ENCODE measurements around the gene KCNQ1OT1. TPM values are rescaled to one million over a fixed set of nuclear protein-coding genes. Genes with fewer than 3 reads are reported as not detected.

KCNQ1OT1 gene
- total and polyA plus RNA-seq, 2 donors, result 0.09 to 0.42 TPM

GRCh38 chr11:2731130-2732125 is 31.6 kb upstream of the KCNQ1OT1 start:
- WGBS, result 95% methylated on average over 28 of the region's 28 CpGs
- Histone ChIP-seq H3K27me3 (ENCODE audit: control insufficient read depth in 2 of 2, insufficient read depth in 1 of 2, low read length in 1 of 2) (no peaks in the 10 kb centered on the region), H3K4me3 (ENCODE audit: low read length in 2 of 2) (no peak overlapping the region), H3K4me1 (ENCODE audit: control insufficient read depth in 2 of 2, insufficient read depth in 2 of 2, low read length in 2 of 2) (no peaks in the 10 kb centered on the region), H3K27ac (ENCODE audit: low read depth in 1 of 2, low read length in 1 of 2) (no peak overlapping the region), H3K9me3 (ENCODE audit: control insufficient read depth in 2 of 2, insufficient read depth in 1 of 2, low read length in 1 of 2) (peaks cover 0 to 8% of the 10 kb centered on the region in 2 donors), H3K36me3 (ENCODE audit: control insufficient read depth in 2 of 2, insufficient read depth in 2 of 2, low read length in 1 of 2) (no peaks in the 10 kb centered on the region)
- DNase-seq (ENCODE audit: low read depth in 6 of 9, low spot score in 9 of 9), result no peak

DNA sequence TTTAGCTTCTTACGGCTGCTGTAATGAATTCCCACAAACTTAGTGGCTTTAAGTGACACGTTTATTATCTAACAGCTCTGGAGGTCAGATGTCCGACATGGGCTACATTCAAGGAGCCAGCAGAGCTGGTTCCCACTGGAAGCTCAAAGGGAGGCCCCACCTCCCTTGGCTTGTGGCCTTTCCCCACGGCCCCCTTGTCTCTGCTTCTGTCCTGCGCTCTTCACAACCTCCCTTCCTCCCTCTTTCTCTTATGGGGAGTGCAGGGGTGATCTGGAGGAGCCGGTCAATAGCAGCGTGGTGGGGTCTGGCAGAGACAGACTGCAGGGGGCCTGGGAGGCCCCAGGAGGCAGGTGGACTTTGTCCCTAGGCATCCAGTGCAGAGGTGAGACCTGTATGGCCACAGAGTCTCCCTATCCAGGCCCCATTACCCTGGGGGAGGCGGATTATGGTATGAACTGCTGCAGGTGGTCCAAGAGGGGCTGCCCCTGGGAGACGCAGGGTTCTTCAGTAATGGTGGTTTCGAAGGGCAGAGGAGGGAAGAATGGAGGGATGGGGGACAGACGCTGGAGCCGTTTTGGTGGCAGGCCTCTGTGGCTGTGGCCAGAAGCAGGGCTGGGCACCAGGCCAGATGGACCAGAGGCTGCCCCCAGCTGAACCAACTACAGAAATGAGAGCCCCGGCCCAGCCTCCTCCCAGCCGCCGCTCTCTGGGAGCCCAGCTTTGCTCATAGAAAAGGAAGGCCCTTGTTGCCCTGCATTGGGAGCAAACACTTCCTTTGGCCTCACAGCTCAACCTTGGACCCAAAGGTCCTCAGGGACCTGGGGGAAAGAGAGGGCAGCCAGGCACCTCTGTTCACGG is 30.7 kb upstream of the KCNQ1OT1 start:
- no peak for DNase-seq (ENCODE audit: low read depth in 6 of 9, low spot score in 9 of 9)
- H3K9me3 ChIP-seq (ENCODE audit: control insufficient read depth in 2 of 2, insufficient read depth in 1 of 2, low read length in 1 of 2), result peaks cover 0 to 8% of the 10 kb centered on the region in 2 donors
- H3K27me3 ChIP-seq (ENCODE audit: control insufficient read depth in 2 of 2, insufficient read depth in 1 of 2, low read length in 1 of 2), result no peaks in the 10 kb centered on the region

GRCh38 chr11:2729841-2730240 is 30.0 kb upstream of the KCNQ1OT1 start:
- no peak overlapping the region for H3K27ac ChIP-seq (ENCODE audit: low read depth in 1 of 2, low read length in 1 of 2)
- 98% methylated on average over 9 of the region's 9 CpGs for WGBS
- no peaks in the 10 kb centered on the region for H3K27me3 ChIP-seq (ENCODE audit: control insufficient read depth in 2 of 2, insufficient read depth in 1 of 2, low read length in 1 of 2)
- DNase-seq (ENCODE audit: low read depth in 6 of 9, low spot score in 9 of 9), result no peak
- peaks cover 0 to 8% of the 10 kb centered on the region in 2 donors for H3K4me1 ChIP-seq (ENCODE audit: control insufficient read depth in 2 of 2, insufficient read depth in 2 of 2, low read length in 2 of 2)
- H3K4me3 ChIP-seq (ENCODE audit: low read length in 2 of 2), result no peak overlapping the region
- H3K9me3 ChIP-seq (ENCODE audit: control insufficient read depth in 2 of 2, insufficient read depth in 1 of 2, low read length in 1 of 2), result peaks cover 0 to 8% of the 10 kb centered on the region in 2 donors
- no peaks in the 10 kb centered on the region for H3K36me3 ChIP-seq (ENCODE audit: control insufficient read depth in 2 of 2, insufficient read depth in 2 of 2, low read length in 1 of 2)

More for the DNA sequence above, 30.7 kb upstream of the KCNQ1OT1 start:
- Histone ChIP-seq H3K4me3 (ENCODE audit: low read length in 2 of 2) (no peak overlapping the region), H3K27ac (ENCODE audit: low read depth in 1 of 2, low read length in 1 of 2) (no peak overlapping the region), H3K4me1 (ENCODE audit: control insufficient read depth in 2 of 2, insufficient read depth in 2 of 2, low read length in 2 of 2) (peaks cover 0 to 3% of the 10 kb centered on the region in 2 donors), H3K36me3 (ENCODE audit: control insufficient read depth in 2 of 2, insufficient read depth in 2 of 2, low read length in 1 of 2) (no peaks in the 10 kb centered on the region)
- WGBS, result 95% methylated on average over 16 of the region's 16 CpGs

- no peak for DNase-seq (ENCODE audit: low read depth in 6 of 9, low spot score in 9 of 9)
- Histone ChIP-seq H3K9me3 (ENCODE audit: control insufficient read depth in 2 of 2, insufficient read depth in 1 of 2, low read length in 1 of 2) (peaks cover 0 to 8% of the 10 kb centered on the region in 2 donors), H3K27me3 (ENCODE audit: control insufficient read depth in 2 of 2, insufficient read depth in 1 of 2, low read length in 1 of 2) (no peaks in the 10 kb centered on the region), H3K4me1 (ENCODE audit: control insufficient read depth in 2 of 2, insufficient read depth in 2 of 2, low read length in 2 of 2) (peaks cover 0 to 13% of the 10 kb centered on the region in 2 donors), H3K36me3 (ENCODE audit: control insufficient read depth in 2 of 2, insufficient read depth in 2 of 2, low read length in 1 of 2) (no peaks in the 10 kb centered on the region), H3K27ac (ENCODE audit: low read depth in 1 of 2, low read length in 1 of 2) (no peak overlapping the region), H3K4me3 (ENCODE audit: low read length in 2 of 2) (no peak overlapping the region)
- WGBS, result 97% methylated on average over 18 of the region's 18 CpGs
These were observed 29.0 kb upstream of the KCNQ1OT1 start for GRCh38 chr11:2728663-2729332.

DNA sequence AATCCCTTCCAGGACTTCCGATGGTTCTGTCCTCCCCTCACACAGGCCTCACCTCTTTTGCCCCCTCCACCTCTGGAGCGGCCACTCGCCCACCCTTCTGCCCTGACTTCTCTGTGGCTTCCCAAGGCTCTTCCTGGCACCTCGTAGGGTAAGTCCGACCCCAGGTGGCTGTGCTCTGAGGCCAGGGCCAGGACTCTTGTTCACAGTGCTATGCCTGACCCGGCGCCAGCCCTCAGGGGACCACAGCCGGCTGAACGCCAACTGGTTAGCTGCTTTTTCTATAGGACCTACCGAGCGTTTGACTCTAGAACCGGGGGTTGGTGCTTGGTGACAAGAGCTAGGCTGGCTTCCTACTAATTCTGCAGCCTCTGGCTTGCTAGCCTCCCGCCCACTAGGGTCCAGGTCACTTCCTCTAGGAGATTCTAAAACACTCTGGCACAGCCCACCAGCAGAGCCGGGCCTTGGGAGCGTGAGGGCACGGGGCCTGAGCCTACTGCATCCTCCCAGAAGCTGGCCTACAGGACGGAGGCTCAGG is 28.4 kb upstream of the KCNQ1OT1 start:
- Histone ChIP-seq H3K9me3 (ENCODE audit: control insufficient read depth in 2 of 2, insufficient read depth in 1 of 2, low read length in 1 of 2) (peaks cover 0 to 8% of the 10 kb centered on the region in 2 donors), H3K4me3 (ENCODE audit: low read length in 2 of 2) (no peak overlapping the region), H3K4me1 (ENCODE audit: control insufficient read depth in 2 of 2, insufficient read depth in 2 of 2, low read length in 2 of 2) (peaks cover 0 to 13% of the 10 kb centered on the region in 2 donors), H3K27ac (ENCODE audit: low read depth in 1 of 2, low read length in 1 of 2) (no peak overlapping the region), H3K36me3 (ENCODE audit: control insufficient read depth in 2 of 2, insufficient read depth in 2 of 2, low read length in 1 of 2) (no peaks in the 10 kb centered on the region), H3K27me3 (ENCODE audit: control insufficient read depth in 2 of 2, insufficient read depth in 1 of 2, low read length in 1 of 2) (no peaks in the 10 kb centered on the region)
- 91% methylated on average over 17 of the region's 17 CpGs for WGBS
- DNase-seq (ENCODE audit: low read depth in 6 of 9, low spot score in 9 of 9), result no peak

- DNase-seq (ENCODE audit: low read depth in 6 of 9, low spot score in 9 of 9), result no peak
- Histone ChIP-seq H3K27ac (ENCODE audit: low read depth in 1 of 2, low read length in 1 of 2) (no peak overlapping the region), H3K36me3 (ENCODE audit: control insufficient read depth in 2 of 2, insufficient read depth in 2 of 2, low read length in 1 of 2) (no peaks in the 10 kb centered on the region), H3K27me3 (ENCODE audit: control insufficient read depth in 2 of 2, insufficient read depth in 1 of 2, low read length in 1 of 2) (no peaks in the 10 kb centered on the region), H3K4me3 (ENCODE audit: low read length in 2 of 2) (no peak overlapping the region), H3K9me3 (ENCODE audit: control insufficient read depth in 2 of 2, insufficient read depth in 1 of 2, low read length in 1 of 2) (peaks cover 0 to 8% of the 10 kb centered on the region in 2 donors), H3K4me1 (ENCODE audit: control insufficient read depth in 2 of 2, insufficient read depth in 2 of 2, low read length in 2 of 2) (peaks cover 0 to 13% of the 10 kb centered on the region in 2 donors)
- 94% methylated on average over 4 of the region's 4 CpGs for WGBS
These were observed 27.2 kb upstream of the KCNQ1OT1 start for GRCh38 chr11:2726964-2727363.

GRCh38 chr11:2725368-2726300 is 25.8 kb upstream of the KCNQ1OT1 start:
- Histone ChIP-seq H3K9me3 (ENCODE audit: control insufficient read depth in 2 of 2, insufficient read depth in 1 of 2, low read length in 1 of 2) (peaks cover 0 to 8% of the 10 kb centered on the region in 2 donors), H3K27me3 (ENCODE audit: control insufficient read depth in 2 of 2, insufficient read depth in 1 of 2, low read length in 1 of 2) (no peaks in the 10 kb centered on the region), H3K27ac (ENCODE audit: low read depth in 1 of 2, low read length in 1 of 2) (peak overlapping the region; percentile 31 to 60), H3K4me1 (ENCODE audit: control insufficient read depth in 2 of 2, insufficient read depth in 2 of 2, low read length in 2 of 2) (peaks cover 0 to 13% of the 10 kb centered on the region in 2 donors), H3K36me3 (ENCODE audit: control insufficient read depth in 2 of 2, insufficient read depth in 2 of 2, low read length in 1 of 2) (no peaks in the 10 kb centered on the region), H3K4me3 (ENCODE audit: low read length in 2 of 2) (no peak overlapping the region)
- WGBS, result 90% methylated on average over 27 of the region's 27 CpGs
- DNase-seq (ENCODE audit: low read depth in 6 of 9, low spot score in 9 of 9), result peak in 1 of 9 donors; percentile 9

Measured in thymus (tissue), 11 donors.